AG04450 (cell line): Measurements from ENCODE around the gene DRG1. TPM values are rescaled to one million over a fixed set of nuclear protein-coding genes. Genes with fewer than 3 reads are reported as not detected.

Experiments
- CTCF ChIA-PET: fragments of 300-600, 350-600 bp; formaldehyde crosslinking; extraction: SDS; loops from one replicate; lab custom pipeline; 2022; ENCODE audit warnings: antibody characterized with exemption, inconsistent platforms; lab: Charles Lee
- POLR2A ChIA-PET: fragments of 350-600 bp; formaldehyde crosslinking; extraction: SDS; loops from one replicate; lab custom pipeline; 2021; ENCODE audit warnings: antibody characterized with exemption, inconsistent platforms; lab: Yijun Ruan, JAX
- DNase-seq: peaks from one replicate; pipeline ENCODE4 v3.0.0-alpha.2; 2011; ENCODE audit warnings: low read depth, low spot score
- H3K27ac ChIP-seq: one replicate; pipeline ENCODE4 v1.5.1; 2012; ENCODE audit warnings: low read depth, low read length, control low read depth
- H3K27me3 ChIP-seq: one replicate; pipeline ENCODE4 v1.6.0; 2012; ENCODE audit warnings: low read length; ENCODE audit not compliant: control insufficient read depth, insufficient read depth
- H3K4me3 ChIP-seq: 2 replicates; pipeline ENCODE4 v1.5.1; 2011; ENCODE audit warnings: mild to moderate bottlenecking, low read depth, low read length, control low read depth
- H3K9me3 ChIP-seq: 2 replicates; pipeline ENCODE4 v1.5.1; 2012; ENCODE audit warnings: low read length; ENCODE audit not compliant: control insufficient read depth, insufficient read depth
- polyA plus RNA-seq: library from polyadenylated mRNA; depleted of rRNA; stranded (reverse); fragments of >200 nt; gene quantifications from 2 replicates; pipeline ENCODE4 v1.2.3, GENCODE V29; 2011
- TF ChIP-seq, protein P1 (sequence below): IDR thresholded peaks from 2 replicates; pipeline ENCODE4 v1.5.1; 2011; ENCODE audit warnings: low read depth, low read length, control low read depth, inconsistent platforms

The DRG1 gene
- polyA plus RNA-seq, 1 experiment, result 108 TPM

DNA sequence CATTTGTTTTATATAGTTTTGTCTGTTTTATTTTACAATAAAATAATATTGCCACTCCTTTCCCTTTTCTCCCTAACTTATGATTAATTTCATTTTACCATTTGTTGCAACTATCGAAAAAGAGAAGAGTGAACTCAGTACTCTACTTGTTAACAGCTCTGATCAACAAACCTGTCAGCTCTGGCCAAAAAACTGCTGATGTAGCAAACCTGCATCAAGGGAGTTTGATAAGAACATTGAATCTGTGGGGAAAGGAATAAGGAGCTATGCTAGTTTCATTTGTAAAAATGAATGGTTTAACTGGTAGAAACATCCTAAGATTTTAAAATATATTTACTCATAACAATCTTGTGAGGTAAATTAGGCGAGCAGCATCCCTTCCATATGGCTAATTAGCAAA, 47.4 kb downstream of the DRG1 start:
- TF ChIP-seq, protein P1, sequence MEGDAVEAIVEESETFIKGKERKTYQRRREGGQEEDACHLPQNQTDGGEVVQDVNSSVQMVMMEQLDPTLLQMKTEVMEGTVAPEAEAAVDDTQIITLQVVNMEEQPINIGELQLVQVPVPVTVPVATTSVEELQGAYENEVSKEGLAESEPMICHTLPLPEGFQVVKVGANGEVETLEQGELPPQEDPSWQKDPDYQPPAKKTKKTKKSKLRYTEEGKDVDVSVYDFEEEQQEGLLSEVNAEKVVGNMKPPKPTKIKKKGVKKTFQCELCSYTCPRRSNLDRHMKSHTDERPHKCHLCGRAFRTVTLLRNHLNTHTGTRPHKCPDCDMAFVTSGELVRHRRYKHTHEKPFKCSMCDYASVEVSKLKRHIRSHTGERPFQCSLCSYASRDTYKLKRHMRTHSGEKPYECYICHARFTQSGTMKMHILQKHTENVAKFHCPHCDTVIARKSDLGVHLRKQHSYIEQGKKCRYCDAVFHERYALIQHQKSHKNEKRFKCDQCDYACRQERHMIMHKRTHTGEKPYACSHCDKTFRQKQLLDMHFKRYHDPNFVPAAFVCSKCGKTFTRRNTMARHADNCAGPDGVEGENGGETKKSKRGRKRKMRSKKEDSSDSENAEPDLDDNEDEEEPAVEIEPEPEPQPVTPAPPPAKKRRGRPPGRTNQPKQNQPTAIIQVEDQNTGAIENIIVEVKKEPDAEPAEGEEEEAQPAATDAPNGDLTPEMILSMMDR, result no peak
- no peaks in the 10 kb centered on the region for H3K27me3 ChIP-seq
- ChIA-PET POLR2A (no interaction called here), CTCF (interaction anchor here (0.5 kb wide), 1 partner anchor 41 kb away, joined by 3 read pairs; no protein-coding TSS in a partner anchor)
- no peaks in the 10 kb centered on the region for H3K9me3 ChIP-seq
- H3K4me3 ChIP-seq, result no peak overlapping the region
- DNase-seq, result no peak
- H3K27ac ChIP-seq, result no peak overlapping the region

DNA sequence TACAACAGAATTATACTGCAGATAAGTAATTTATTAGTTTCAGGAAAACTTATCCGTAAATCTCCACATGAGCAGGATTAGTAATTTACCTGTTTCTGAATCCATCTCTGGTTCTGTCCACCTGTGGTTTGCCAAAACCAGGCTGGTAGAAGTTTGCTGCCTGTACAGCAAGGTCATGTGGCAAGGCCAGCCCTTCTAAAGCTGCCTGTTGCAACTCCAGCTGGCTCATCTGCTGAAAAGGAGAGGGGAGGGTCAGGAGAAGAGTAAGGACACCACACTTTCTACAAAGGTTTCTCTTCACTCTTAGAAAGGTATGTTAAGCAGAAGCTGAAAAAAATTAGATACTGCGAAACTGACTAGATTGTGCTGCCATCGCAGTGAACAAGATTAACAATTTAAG, 47.9 kb downstream of the DRG1 start:
- Histone ChIP-seq H3K4me3 (no peak overlapping the region), H3K27me3 (no peaks in the 10 kb centered on the region), H3K9me3 (no peaks in the 10 kb centered on the region), H3K27ac (no peak overlapping the region)
- CTCF ChIA-PET, result interaction anchor here (1.1 kb wide), 1 partner anchor 187 kb away, joined by 3 read pairs; no protein-coding TSS in a partner anchor
- no peak for DNase-seq
- TF ChIP-seq, protein P1, result no peak
- POLR2A ChIA-PET, result interaction anchor here (0.6 kb wide), 1 partner anchor 368 kb away, joined by 3 read pairs; no protein-coding TSS in a partner anchor

GRCh38 chr22:31448382-31448781, 49.0 kb downstream of the DRG1 start:
- no peak for DNase-seq
- CTCF ChIA-PET, result interaction anchor here (1.1 kb wide), 1 partner anchor 186 kb away, joined by 3 read pairs; no protein-coding TSS in a partner anchor
- no peak overlapping the region for H3K27ac ChIP-seq
- no peaks in the 10 kb centered on the region for H3K27me3 ChIP-seq
- POLR2A ChIA-PET, result no interaction called here
- TF ChIP-seq, protein P1, result no peak
- no peaks in the 10 kb centered on the region for H3K9me3 ChIP-seq
- no peak overlapping the region for H3K4me3 ChIP-seq

GRCh38 chr22:31449506-31449905, 50.1 kb downstream of the DRG1 start:
- DNase-seq, result no peak
- Histone ChIP-seq H3K27me3 (no peaks in the 10 kb centered on the region), H3K4me3 (no peak overlapping the region), H3K9me3 (no peaks in the 10 kb centered on the region), H3K27ac (no peak overlapping the region)
- CTCF ChIA-PET, result no interaction called here
- POLR2A ChIA-PET, result no interaction called here
- TF ChIP-seq, protein P1, result no peak

GRCh38 chr22:31451709-31452571, 52.5 kb downstream of the DRG1 start:
- Histone ChIP-seq H3K9me3 (no peaks in the 10 kb centered on the region), H3K4me3 (no peak overlapping the region), H3K27me3 (no peaks in the 10 kb centered on the region), H3K27ac (no peak overlapping the region)
- peak; percentile 1 for DNase-seq
- CTCF ChIA-PET, result interaction anchor here (0.5 to 1.7 kb wide), 23 partner anchors 8 to 519 kb away, joined by 3 to 10 read pairs (median 4); no protein-coding TSS in a partner anchor
- POLR2A ChIA-PET, result interaction anchor here (0.7 kb wide), 1 partner anchor 1931 kb away, joined by 6 read pairs; no protein-coding TSS in a partner anchor
- TF ChIP-seq, protein P1, result peak; percentile 63
